ENCODE data around the gene COLEC12. TPM values are rescaled to one million over a fixed set of nuclear protein-coding genes. Genes with fewer than 3 reads are reported as not detected.

COLEC12 gene
- total RNA-seq, 1 donor from 2014 or later: 7.3 TPM

DNA sequence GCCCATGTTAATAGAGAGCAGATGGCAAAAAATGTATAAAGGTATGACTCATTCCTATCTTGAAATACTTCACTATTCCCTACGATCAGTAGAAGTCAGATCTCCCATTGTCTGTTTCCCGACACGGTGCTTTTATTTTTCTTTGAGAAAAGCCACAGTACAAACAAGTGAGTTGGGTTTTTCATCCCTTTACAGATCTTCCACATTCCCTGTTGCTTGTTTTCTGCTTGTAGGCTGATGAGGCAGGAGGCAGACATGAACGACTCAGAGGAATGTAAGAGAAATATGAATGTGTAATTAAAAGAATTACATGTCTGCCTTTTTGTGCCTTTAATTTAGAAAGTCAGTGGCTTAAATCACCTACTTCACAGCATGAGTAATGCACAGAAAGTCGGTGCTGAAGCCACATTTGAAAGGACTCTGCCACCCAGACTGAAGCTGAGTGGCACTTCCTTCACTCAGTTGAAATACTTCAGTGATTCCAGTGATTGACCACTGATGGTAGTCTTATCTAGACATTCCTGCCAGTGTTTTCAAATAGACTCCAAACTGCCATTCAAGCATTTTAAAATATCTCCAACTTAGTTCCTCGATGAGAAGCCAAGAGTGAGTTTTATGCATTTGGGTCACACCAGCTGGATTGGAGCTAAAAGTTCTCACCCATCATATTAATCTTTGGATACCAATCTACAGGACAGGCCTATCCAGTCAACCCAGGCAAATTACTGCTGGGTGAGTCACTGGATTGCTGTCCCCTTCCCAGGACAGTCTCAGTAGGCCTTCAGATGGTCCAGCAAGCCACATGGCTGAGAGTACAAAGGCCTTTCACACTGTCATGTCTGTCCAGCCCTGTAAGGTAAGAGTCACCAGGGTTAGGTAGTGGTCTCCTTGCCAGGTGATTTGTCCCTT, 79.0 kb downstream of the COLEC12 start:
- TF ChIP-seq, protein P1, sequence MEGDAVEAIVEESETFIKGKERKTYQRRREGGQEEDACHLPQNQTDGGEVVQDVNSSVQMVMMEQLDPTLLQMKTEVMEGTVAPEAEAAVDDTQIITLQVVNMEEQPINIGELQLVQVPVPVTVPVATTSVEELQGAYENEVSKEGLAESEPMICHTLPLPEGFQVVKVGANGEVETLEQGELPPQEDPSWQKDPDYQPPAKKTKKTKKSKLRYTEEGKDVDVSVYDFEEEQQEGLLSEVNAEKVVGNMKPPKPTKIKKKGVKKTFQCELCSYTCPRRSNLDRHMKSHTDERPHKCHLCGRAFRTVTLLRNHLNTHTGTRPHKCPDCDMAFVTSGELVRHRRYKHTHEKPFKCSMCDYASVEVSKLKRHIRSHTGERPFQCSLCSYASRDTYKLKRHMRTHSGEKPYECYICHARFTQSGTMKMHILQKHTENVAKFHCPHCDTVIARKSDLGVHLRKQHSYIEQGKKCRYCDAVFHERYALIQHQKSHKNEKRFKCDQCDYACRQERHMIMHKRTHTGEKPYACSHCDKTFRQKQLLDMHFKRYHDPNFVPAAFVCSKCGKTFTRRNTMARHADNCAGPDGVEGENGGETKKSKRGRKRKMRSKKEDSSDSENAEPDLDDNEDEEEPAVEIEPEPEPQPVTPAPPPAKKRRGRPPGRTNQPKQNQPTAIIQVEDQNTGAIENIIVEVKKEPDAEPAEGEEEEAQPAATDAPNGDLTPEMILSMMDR (IDR thresholded peaks at IDR 0.05; ENCODE audit: borderline replicate concordance): no peak
- Histone ChIP-seq H3K4me1 (peaks cover 27% of the 10 kb centered on the region), H3K4me3 (no peak overlapping the region), H3K27me3 (ENCODE audit: low read depth) (no peaks in the 10 kb centered on the region), H3K9me3 (replicated peaks) (no peaks in the 10 kb centered on the region), H3K36me3 (no peaks in the 10 kb centered on the region), H3K27ac (replicated peaks) (no peak overlapping the region)
- DNase-seq: no peak
- intact Hi-C loops (cut with micrococcal nuclease): no loop called here

DNA sequence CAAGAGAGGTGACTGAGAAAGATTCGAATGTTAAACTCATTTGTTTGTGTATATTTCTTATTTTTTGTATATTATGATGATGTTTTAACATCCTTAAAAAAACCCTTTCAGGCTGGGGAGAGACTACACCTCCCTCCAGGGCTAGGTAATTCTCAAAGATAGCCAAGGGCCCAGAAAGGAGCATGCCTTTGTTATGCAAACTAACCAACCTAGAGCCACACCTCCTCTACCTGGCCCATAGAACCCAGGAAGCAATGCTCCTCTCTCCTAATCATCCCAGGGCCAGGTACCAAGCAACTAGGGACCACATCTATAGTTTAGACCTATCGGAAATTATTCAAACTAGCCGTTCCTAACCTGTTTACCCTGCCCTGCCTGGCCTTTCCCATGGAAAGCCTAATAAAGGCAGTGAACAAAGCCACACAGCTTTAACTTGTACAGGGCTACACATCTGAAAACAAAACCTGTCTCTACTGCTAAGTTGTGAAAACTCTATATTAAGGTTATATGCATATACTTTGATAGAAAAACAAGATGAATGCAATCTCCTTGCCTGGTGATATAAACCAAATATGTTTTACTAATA, 79.7 kb downstream of the COLEC12 start:
- Histone ChIP-seq H3K27ac (replicated peaks) (no peak overlapping the region), H3K4me1 (peaks cover 27% of the 10 kb centered on the region), H3K9me3 (replicated peaks) (no peaks in the 10 kb centered on the region), H3K36me3 (no peaks in the 10 kb centered on the region), H3K27me3 (ENCODE audit: low read depth) (no peaks in the 10 kb centered on the region), H3K4me3 (no peak overlapping the region)
- TF ChIP-seq, protein P1 (IDR thresholded peaks at IDR 0.05; ENCODE audit: borderline replicate concordance): no peak
- DNase-seq: no peak
- intact Hi-C loops (cut with micrococcal nuclease): no loop called here

DNA sequence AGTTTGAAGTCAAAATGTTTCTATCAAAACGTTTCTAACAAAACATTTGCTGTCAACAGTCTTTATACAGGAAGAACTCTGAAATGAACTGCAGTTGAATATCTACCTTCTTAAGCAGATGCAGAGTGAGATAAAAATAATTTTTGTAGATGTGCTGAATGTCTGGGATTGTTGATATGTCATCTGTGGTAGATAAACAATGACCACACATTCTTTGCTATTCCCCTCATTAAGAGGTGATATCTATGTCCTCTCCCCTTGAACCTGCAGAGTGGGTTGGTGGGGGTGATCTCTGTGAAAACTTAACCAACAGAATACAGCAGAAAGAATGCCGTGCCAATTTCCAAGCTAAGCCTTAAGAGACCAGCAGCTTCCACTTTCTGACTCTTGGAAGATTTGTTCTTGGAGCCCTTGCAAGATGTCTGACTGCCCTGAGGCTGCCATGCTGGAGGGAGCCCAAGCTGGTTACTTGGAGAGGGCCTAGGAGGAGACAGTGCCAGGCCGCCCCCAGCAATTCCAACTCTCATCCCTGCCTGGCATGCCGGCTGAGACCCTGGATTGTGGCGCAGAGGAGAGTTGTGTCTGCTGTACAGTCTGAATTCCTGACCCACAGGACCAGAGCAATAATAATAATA, 80.8 kb downstream of the COLEC12 start:
- no peaks in the 10 kb centered on the region for H3K36me3 ChIP-seq
- intact Hi-C loops (cut with micrococcal nuclease): no loop called here
- TF ChIP-seq, protein P1 (IDR thresholded peaks at IDR 0.05; ENCODE audit: borderline replicate concordance): no peak
- no peaks in the 10 kb centered on the region for H3K27me3 ChIP-seq (ENCODE audit: low read depth)
- no peak overlapping the region for H3K4me3 ChIP-seq
- no peak for DNase-seq
- no peak overlapping the region for H3K27ac ChIP-seq (replicated peaks)
- peaks cover 16% of the 10 kb centered on the region for H3K4me1 ChIP-seq
- H3K9me3 ChIP-seq (replicated peaks): no peaks in the 10 kb centered on the region

DNA sequence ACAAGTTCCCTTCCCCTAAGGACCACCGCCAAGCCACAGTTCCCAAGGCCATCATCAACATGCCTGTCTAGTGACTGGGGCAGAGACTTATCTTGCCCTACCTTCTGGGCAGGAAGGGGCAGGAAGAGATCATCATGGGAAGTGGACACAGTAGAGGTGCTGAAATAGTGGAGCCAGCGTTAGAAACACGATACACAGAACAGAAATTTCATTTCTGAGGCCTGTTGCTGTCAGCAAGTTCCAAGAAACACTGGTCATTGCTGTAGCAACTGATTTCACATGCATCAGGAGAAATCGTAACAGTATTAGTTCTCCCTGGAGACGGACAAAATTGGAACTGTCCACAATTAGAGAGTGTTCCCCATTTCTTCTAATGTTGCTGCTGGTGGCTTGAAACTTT, 83.0 kb downstream of the COLEC12 start:
- TF ChIP-seq, protein P1 (IDR thresholded peaks at IDR 0.05; ENCODE audit: borderline replicate concordance): no peak
- Histone ChIP-seq H3K27me3 (ENCODE audit: low read depth) (no peaks in the 10 kb centered on the region), H3K4me1 (peaks cover 9% of the 10 kb centered on the region), H3K36me3 (no peaks in the 10 kb centered on the region), H3K9me3 (replicated peaks) (no peaks in the 10 kb centered on the region), H3K4me3 (no peak overlapping the region), H3K27ac (replicated peaks) (peak overlapping the region; percentile 41)
- no peak for DNase-seq
- intact Hi-C loops (cut with micrococcal nuclease): no loop called here

DNA sequence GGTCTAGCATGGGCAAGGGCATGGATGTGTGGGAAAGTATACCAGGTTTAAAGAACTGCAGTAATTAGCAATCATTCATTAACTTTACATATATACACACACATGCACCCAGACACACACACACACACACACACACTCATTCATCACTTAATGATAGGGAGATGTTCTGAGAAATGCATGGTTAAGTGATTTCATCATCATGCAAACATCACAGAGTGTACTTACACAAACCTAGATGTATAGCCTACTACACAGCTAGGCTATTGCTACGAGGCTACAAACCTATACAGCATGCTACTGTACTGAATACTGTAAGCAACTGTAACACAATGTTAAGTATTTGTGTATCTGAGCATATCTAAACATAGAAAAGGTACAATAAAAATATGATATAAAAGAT, 83.6 kb downstream of the COLEC12 start:
- Histone ChIP-seq H3K4me3 (no peak overlapping the region), H3K27me3 (ENCODE audit: low read depth) (no peaks in the 10 kb centered on the region), H3K9me3 (replicated peaks) (peaks cover 3% of the 10 kb centered on the region), H3K27ac (replicated peaks) (peak overlapping the region; percentile 22), H3K36me3 (no peaks in the 10 kb centered on the region), H3K4me1 (peaks cover 9% of the 10 kb centered on the region)
- DNase-seq: no peak
- intact Hi-C loops (cut with micrococcal nuclease): no loop called here
- TF ChIP-seq, protein P1 (IDR thresholded peaks at IDR 0.05; ENCODE audit: borderline replicate concordance): no peak
